Renal cortex interstitium (tissue), 11 donors: ENCODE results near the gene OR51E2. TPM values are rescaled to one million over a fixed set of nuclear protein-coding genes. Genes with fewer than 3 reads are reported as not detected.
A peak's percentile ranks its signal among the peaks of the same experiment; 100 is the strongest.

Source experiments
- DNase-seq, 11 donors: peaks; one replicate each; pipeline ENCODE4 v3.0.0-alpha.2; 2013; ENCODE audit warnings: low read depth in 9 of 11, low spot score in 4 of 11; ENCODE audit errors: extremely low read depth in 1 of 11
- polyA plus RNA-seq, 3 donors: library from polyadenylated mRNA; unstranded; fragments of 120-200 nt; gene quantifications; one replicate each; pipeline ENCODE4 v1.2.1, GENCODE V29; 2013; ENCODE audit not compliant: insufficient read length in 3 of 3

Gene OR51E2
- polyA plus RNA-seq, 3 donors: 0.91 to 1.3 (median 1.2) TPM

DNA sequence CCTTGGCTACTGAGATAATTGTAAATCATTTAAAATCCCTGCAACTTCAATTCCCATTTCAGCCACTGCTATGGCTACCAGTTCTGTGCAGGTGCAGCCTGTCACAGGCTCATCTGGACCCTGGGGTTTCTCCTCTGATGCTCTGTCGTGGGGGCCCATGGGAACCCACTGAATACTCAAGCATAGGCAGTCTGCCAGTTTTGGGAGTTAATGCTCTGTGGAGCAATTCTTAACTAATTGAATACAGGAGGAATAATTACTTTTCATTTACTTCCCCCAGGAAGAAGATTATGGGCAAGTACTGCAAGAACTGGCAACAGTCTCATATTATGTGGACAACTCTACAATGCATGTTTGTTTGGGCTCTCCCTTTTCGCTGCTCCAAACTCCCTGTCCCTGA, 25.9 kb downstream of the OR51E2 start:
- no peak for DNase-seq

DNA sequence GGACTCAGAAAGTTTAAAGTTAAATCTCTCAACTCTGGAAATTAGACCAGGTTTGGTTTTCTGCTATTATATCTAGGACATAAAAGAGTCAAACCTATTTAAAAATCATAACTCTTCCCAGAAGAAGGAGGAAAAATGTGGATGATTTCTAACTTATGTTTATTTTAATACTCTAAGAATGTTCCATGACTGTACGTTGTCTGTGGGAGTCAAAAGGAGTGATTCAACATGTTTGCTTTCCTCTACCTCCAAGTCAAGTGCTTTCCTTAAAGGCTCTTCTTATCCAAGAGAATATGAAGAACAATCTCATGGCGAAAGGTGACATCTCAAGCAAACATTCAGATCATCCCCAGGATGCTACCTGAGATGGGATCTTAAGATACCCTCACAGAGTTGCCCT, 32.2 kb downstream of the OR51E2 start:
- DNase-seq: no peak

DNA sequence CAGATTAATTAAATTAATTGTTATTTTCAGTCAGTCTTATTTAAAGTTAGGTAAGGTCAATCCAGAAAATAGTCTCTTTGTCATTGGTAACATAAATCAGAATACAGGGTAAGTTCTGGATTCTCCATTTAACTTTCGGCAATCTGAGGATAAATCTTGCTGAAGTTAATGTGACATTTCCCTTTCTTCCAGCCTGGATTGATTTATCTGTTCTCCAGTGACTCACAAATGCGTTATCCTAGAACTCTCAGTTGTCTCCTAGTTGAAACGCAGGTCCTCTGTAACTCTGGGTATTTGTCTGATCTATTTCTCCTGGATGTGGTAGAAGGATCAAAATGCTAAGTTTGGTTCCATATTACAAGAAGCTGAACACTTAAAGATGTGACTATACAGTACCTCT, 32.9 kb downstream of the OR51E2 start:
- no peak for DNase-seq

DNA sequence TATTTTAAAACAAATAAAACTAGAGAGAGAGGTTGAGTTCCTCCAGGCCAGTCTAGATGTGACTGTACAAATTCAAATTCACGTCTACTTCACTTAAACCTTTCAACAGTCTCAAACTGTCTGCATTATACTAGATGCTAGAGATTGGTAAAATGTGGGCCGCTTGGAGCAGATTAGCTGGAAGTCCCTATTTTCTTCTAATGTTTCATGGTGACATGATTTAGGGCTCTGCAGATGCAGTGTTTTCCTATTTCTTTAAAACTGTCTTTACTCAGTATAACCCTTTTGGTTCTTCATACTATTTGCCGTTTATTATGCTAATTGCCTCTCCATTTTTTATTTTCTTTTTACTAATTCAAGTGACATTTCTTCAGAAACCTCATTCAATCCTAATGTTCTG, 33.5 kb downstream of the OR51E2 start:
- no peak for DNase-seq

GRCh38 chr11:4662876-4663275, 34.8 kb downstream of the OR51E2 start:
- no peak for DNase-seq

GRCh38 chr11:4658629-4659445, 38.8 kb downstream of the OR51E2 start:
- DNase-seq: no peak

DNA sequence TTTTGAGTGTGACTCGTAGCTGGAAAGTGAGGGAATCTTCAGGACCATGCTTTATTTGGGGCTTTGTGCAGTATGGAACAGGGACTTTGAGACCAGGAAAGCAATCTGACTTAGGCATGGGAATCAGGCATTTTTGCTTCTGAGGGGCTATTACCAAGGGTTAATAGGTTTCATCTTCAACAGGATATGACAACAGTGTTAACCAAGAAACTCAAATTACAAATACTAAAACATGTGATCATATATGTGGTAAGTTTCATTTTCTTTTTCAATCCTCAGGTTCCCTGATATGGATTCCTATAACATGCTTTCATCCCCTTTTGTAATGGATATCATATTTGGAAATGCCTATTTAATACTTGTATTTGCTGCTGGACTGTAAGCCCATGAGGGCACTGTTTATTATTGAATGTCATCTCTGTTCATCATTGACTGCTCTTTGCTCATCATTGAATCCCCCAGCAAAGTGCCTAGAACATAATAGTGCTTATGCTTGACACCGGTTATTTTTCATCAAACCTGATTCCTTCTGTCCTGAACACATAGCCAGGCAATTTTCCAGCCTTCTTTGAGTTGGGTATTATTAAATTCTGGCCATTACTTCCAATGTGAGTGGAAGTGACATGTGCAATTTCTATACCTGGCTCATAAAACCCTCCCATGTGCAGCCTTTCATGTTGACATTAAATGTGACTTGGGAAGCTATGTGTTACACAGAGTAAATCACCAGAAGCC, 42.9 kb downstream of the OR51E2 start:
- DNase-seq: no peak

DNA sequence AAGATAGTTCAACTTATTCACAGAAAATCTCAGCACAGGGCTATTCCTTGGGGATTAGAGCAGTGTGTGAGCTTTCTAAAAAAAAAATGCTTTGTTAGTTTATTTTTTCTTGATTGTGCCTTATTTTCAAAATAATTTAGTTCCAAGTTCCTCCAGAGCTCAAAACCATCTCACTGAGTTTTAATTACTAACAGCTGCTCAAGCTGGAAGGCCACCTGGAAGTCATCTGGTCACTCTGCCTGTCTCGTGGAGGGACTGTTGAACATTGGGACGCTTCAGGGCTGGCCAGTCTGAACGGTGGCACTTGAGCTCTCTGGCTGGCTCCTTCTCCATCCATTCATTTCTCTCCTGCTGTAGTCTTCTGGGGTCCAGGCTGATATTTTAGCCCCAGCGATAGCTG, 49.9 kb downstream of the OR51E2 start:
- DNase-seq: no peak

DNA sequence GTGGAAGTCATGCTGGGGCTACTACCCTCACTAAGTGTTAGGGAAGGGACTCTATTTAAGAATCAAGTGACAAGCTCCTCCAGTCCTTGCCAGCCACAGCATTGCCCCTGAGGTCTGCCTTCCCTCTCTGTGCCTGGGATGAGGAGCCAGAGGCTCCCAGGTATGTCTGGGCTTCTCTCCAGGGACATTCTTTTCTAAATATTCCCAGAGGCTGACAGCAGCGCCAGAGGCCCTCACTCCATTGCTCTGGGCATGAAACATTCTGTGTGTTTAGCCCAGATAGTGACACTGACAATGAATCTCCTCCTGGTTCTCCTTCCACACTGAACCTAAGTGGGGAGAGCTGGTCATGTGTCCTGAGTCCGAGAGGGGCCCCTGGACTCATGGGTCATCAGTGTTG, 51.7 kb downstream of the OR51E2 start:
- DNase-seq: no peak

- DNase-seq: no peak
Observed at GRCh38 chr11:4644233-4644632, 53.4 kb downstream of the OR51E2 start.

DNA sequence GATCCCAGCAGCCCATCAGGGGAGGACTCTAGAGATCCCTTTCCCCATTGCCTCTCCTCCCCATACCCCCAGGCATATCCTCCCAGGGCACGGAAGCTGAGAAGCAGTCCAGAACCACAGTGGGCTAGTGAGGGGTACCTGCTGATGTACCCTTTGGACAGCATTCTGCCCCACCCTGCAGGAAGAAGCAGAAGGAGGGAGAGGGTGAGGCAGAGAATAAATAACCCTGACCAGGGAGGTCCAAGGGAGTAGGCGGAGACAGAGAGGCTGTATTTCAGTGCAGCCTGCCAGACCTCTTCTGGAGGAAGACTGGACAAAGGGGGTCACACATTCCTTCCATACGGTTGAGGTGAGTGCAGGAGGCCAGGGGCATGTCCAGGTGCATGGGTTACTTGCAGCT, 54.0 kb downstream of the OR51E2 start, which contains the start of gene OR51E1:
Gene OR51E1 (plus strand): TSS at position 301 of the 400 bp plus-strand sequence. CDS start 8,545 bp downstream, outside the sequence.
- DNase-seq: no peak

- DNase-seq: no peak
Observed at GRCh38 chr11:4643076-4643475, 54.6 kb downstream of the OR51E2 start.

DNA sequence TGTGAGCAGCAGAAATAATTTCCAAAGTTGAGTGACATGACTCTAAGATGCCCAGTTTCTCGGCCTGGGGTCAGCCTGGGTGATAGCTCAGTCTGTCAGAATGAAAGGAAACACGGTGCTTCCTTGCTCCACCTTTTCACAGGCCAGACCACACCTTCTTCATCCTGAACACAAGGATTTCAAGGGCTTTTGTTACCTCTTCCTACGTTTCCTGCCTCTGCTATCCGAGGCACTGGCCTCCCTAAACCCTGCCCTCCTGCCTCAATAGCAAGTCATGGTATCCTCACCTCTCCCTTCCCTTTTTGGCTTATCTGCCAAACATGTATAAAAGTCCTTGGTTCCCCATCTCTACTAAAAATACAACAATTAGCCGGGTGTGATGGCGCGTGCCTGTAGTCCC, 55.6 kb downstream of the OR51E2 start:
- no peak for DNase-seq

DNA sequence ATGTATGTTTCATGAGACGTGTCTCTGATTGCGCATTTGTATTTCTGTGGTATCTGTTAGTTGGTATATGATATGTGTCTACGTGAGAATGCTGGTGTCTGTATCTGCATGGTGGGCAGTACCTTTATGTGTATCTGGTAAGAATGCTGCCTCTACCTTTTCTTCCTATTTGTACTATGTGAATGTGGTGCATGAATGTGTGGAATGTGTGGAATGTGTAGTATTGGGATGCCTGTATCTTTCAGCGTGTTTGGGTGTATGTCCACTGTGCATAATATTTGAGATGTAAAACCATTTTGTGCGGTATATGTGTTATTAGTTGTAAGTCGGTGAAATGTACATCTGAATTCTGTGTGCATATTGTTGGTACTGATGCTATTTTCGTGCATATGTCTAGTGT, 56.2 kb downstream of the OR51E2 start:
- DNase-seq: no peak

- DNase-seq: no peak
Observed at GRCh38 chr11:4639931-4640330, 57.7 kb downstream of the OR51E2 start.

DNA sequence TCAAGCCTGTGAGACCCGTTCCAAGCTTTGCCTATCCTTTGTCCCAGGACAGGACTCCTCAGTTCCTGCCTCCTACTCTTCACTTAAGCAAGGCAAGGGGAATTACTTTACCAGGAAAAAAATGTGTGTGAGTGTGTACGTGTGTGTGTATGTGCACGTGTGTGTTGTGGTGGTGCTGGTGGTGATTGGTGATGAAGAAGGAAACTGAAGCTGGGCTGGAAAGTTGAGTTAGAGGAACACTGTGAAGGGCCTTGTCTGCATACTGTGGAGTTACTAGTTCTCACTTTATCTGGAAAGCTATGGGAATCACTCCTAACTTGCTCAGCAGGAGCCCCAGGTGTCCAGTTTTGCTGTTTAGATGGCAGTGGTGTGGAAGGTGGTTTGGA, 60.0 kb downstream of the OR51E2 start:
- DNase-seq: no peak

GRCh38 chr11:4636962-4637661, 60.5 kb downstream of the OR51E2 start, which contains the start of gene OR51D1:
Gene OR51D1, plus strand, starts transcription at chr11:4637477. Its CDS starts 2,314 bp downstream, at chr11:4639791.
- DNase-seq: peak; percentile 50 to 77 (median 68)

DNA sequence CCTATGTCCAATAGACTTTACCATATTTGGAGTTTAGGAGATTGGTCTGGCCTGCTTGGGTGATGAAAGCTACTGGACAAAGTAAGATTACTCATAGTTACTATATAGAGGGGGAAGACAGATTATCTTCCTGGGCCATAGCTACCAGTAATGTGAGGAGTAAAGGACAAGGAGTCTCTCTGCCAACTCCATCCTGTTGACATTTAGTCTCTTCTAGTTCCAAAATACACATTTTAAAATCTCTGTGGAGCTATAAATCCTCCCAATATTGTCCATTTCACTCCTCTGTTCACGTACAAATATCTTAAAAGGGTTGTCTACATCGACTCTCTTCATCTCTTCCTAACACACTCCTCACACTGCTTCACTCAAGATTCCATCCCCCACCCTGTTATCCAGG, 61.5 kb downstream of the OR51E2 start:
- no peak for DNase-seq
